Activated CD4-positive, alpha-beta memory T cell treated with anti-CD3 and anti-CD28 coated beads for 36 hours (primary cell): ENCODE results near the gene PCDHGC5. TPM values are rescaled to one million over a fixed set of nuclear protein-coding genes. Genes with fewer than 3 reads are reported as not detected.

ENCODE experiments used
- total RNA-seq, 2 experiments: library from RNA; stranded (reverse); gene quantifications; one replicate each; pipeline ENCODE4 v1.2.3, GENCODE V29; 2021

PCDHGC5 gene
- total RNA-seq, 2 experiments from 2014 or later = not detected

Other genes with a start within 250 kb of the PCDHGC5 start
- not detected for gene PCDHB15, start 243.7 kb upstream of the PCDHGC5 start, total RNA-seq
- under 1 TPM; 0.19 to 0.31 TPM for gene SLC25A2, start 185.0 kb upstream of the PCDHGC5 start, total RNA-seq
- gene TAF7, start 168.3 kb upstream of the PCDHGC5 start, total RNA-seq = 10 to 100 TPM; 54.6 to 55.5 TPM
- not detected for gene PCDHGA1, start 158.6 kb upstream of the PCDHGC5 start, total RNA-seq
- gene PCDHGA2, start 150.3 kb upstream of the PCDHGC5 start, total RNA-seq = not detected
- gene PCDHGA3, start 145.3 kb upstream of the PCDHGC5 start, total RNA-seq = not detected
- not detected for gene PCDHGB1, start 139.0 kb upstream of the PCDHGC5 start, total RNA-seq
- gene PCDHGA4, start 134.1 kb upstream of the PCDHGC5 start, total RNA-seq = under 1 TPM; 0.07 to 0.12 TPM
- gene PCDHGB2, start 129.1 kb upstream of the PCDHGC5 start, total RNA-seq = under 1 TPM; 0.10 to 0.19 TPM
- not detected for gene PCDHGA5, start 124.9 kb upstream of the PCDHGC5 start, total RNA-seq
- under 1 TPM in 1 of 2 experiments, not detected in 1; 0.10 TPM for gene PCDHGB3, start 118.8 kb upstream of the PCDHGC5 start, total RNA-seq
- under 1 TPM; 0.05 to 0.10 TPM for gene PCDHGA6, start 115.2 kb upstream of the PCDHGC5 start, total RNA-seq
- under 1 TPM in 1 of 2 experiments, not detected in 1; 0.07 TPM for gene PCDHGA7, start 106.3 kb upstream of the PCDHGC5 start, total RNA-seq
- gene PCDHGB4, start 101.4 kb upstream of the PCDHGC5 start, total RNA-seq = under 1 TPM in 1 of 2 experiments, not detected in 1; 0.07 TPM
- gene PCDHGA8, start 96.4 kb upstream of the PCDHGC5 start, total RNA-seq = not detected
- under 1 TPM; 0.12 to 0.15 TPM for gene PCDHGB5, start 91.1 kb upstream of the PCDHGC5 start, total RNA-seq
- under 1 TPM in 1 of 2 experiments, not detected in 1; 0.10 TPM for gene PCDHGA9, start 86.3 kb upstream of the PCDHGC5 start, total RNA-seq
- gene PCDHGB6, start 81.1 kb upstream of the PCDHGC5 start, total RNA-seq = under 1 TPM in 1 of 2 experiments, not detected in 1; 0.07 TPM
- under 1 TPM; 0.07 to 0.10 TPM for gene PCDHGA10, start 76.1 kb upstream of the PCDHGC5 start, total RNA-seq
- gene PCDHGB7, start 71.4 kb upstream of the PCDHGC5 start, total RNA-seq = under 1 TPM in 1 of 2 experiments, not detected in 1; 0.07 TPM
- under 1 TPM in 1 of 2 experiments, not detected in 1; 0.05 TPM for gene PCDHGA11, start 68.0 kb upstream of the PCDHGC5 start, total RNA-seq
- under 1 TPM in 1 of 2 experiments, not detected in 1; 0.07 TPM for gene PCDHGA12, start 58.6 kb upstream of the PCDHGC5 start, total RNA-seq
- gene PCDHGC3, start 13.1 kb upstream of the PCDHGC5 start, total RNA-seq = not detected
- not detected for gene PCDHGC4, start 4.1 kb upstream of the PCDHGC5 start, total RNA-seq
- 100 to 1,000 TPM; 225 to 227 TPM for gene DIAPH1, start 129.9 kb downstream of the PCDHGC5 start, total RNA-seq
- gene HDAC3, start 147.8 kb downstream of the PCDHGC5 start, total RNA-seq = 10 to 100 TPM; 65.2 to 71.5 TPM
- gene RELL2, start 147.9 kb downstream of the PCDHGC5 start, total RNA-seq = 10 to 100 TPM; 17.8 to 17.9 TPM
- 10 to 100 TPM; 40.1 to 46.0 TPM for gene FCHSD1, start 162.3 kb downstream of the PCDHGC5 start, total RNA-seq
- gene ARAP3, start 193.1 kb downstream of the PCDHGC5 start, total RNA-seq = 1 to 10 TPM; 5.1 to 5.2 TPM